HUDEP-2 (cell line): ENCODE results near the gene TREML1.
"Not testable (repeated sequence)": the region's sequence is repeated elsewhere in the genome, so short reads cannot be mapped to it uniquely, and the experiment has no call there.

Source experiments
- DNase-seq, 76 experiments: peaks; one replicate each; lab custom pipeline; 2025; ENCODE audit not compliant: unreplicated experiment in 76 of 76; lab: John Stamatoyannopoulos, UW

Gene TREML1, protein sequence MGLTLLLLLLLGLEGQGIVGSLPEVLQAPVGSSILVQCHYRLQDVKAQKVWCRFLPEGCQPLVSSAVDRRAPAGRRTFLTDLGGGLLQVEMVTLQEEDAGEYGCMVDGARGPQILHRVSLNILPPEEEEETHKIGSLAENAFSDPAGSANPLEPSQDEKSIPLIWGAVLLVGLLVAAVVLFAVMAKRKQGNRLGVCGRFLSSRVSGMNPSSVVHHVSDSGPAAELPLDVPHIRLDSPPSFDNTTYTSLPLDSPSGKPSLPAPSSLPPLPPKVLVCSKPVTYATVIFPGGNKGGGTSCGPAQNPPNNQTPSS

GRCh38 chr6:41153992-41154625, at the start of gene TREML1:
Gene TREML1 (minus strand): TSS chr6:41154347. CDS start chr6:41154288, 59 bp downstream.
- no peak for DNase-seq

GRCh38 chr6:41201764-41202173, 47.6 kb upstream of the TREML1 start:
- DNase-seq, result peak in 2 of 76 experiments; percentile 3 to 35

- peak in 21 of 76 experiments; percentile 7 to 55 (median 24) for DNase-seq
Measured at GRCh38 chr6:41200901-41201763, 47.0 kb upstream of the TREML1 start, which contains the start of gene TREML2. Gene TREML2 (minus strand): TSS chr6:41201149. CDS start chr6:41201008, 141 bp downstream.

GRCh38 chr6:41200296-41200900, 46.3 kb upstream of the TREML1 start:
- peak in 34 of 76 experiments; percentile 5 to 66 (median 35) for DNase-seq

GRCh38 chr6:41199552-41200246, 45.6 kb upstream of the TREML1 start:
- peak in 10 of 76 experiments; percentile 4 to 32 (median 15) for DNase-seq

DNA sequence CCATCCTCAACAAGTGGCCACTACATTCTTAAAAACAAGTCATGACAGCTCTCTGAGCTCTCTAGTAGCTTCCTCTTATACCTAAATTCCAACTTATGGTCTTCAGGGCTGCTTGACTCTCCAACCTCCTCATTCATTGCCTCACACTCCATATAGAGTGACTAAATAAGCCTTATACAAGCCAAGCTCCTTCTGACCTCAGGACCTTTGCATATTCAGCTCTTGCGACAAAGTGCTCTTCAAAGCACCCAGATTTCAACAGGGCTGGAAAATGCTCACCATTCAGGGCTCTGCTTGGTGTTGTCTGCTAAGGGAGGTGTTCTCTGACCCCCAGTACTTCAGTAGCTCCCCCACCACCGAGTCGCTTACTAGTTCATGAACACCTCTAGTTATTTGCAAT, 43.1 kb upstream of the TREML1 start:
- no peak for DNase-seq

GRCh38 chr6:41194386-41194785, 40.2 kb upstream of the TREML1 start:
- DNase-seq, result no peak

DNA sequence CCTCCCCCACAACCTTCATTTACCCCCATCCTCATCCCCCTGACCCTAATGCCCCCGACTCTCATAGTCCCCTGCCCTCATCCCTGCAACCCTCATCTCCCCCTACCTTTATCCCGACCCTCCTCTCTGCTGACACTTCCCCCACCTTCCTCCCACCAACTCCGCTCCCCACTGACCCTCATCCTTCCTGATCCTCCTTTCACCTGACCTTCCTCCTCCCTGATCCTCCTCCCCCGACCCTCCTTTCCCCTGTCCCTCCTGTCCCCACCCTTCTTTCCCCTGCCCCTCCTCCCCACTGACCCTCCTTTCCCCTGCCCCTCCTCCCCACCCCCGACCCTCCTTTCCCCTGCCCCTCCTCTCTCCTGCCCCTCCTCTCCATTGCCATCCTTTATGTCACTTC, 39.7 kb upstream of the TREML1 start:
- no peak for DNase-seq

DNA sequence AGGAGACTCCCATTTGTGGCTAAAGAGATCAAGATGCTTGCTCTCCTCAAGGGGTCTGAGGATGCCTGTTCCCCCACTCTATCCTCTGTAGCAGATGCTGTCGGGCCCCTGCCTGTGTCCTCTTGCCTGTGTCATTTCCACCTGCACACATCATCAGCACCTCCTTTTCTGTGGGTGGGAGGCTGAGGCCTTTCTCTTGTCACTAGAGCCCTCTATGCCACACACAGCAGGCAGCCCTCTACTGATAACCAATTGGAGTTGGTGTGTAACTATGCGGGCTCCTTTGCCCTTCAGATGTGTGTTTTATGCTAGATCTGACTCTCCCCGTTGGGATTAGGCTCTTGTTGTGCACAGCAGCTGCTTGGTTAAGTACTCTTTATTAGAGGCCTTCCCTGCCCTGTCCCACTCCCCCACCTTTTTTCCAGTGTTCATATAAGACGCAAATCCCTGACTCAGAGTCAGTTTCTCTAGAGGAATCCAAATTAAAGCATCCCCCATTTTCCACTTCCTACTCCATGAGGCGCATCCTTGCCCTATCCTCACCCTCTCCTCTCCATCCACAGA, 39.1 kb upstream of the TREML1 start:
- DNase-seq, result no peak

DNA sequence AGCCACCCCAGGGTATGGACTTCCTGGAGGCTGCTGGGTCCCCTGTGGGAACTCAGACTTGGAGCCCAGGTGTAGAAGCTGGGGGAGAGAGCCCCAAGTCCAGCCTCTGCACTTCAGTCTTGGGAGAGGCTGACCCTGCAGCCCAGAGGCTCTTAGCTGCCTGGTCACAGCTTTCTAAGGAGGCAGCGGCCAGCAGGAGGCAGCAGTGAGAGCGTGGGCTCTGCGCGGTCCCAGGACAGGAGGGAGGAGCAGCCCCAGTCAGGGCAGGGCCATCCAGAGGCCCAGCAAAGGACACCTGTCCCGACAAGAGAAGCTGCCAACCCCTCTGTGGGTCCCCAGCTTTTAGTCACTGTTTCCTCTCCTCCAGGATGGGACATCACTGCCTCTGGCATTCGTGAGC, 37.4 kb upstream of the TREML1 start:
- DNase-seq, result peak in 27 of 76 experiments; percentile 6 to 53 (median 33)

DNA sequence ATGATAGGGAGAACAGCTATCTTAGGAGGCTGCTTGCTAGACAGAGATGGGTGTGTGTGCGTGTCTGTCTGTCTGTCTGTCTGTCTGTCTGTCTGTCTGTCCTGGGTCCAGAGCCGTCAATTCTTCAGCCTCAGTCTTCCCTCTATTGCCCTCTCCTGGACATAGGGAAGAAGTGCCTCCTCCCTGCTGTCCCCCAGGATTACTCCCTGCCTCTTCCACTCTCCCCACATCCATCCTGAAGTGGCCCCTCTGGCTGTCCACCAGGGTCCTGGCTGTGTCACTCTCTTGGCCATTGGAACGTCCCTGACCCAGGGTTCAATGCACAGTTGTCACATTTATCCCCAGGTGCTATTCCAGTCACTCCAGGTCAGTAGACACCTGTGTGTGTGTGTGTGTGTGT, 36.6 kb upstream of the TREML1 start:
- no peak for DNase-seq

DNA sequence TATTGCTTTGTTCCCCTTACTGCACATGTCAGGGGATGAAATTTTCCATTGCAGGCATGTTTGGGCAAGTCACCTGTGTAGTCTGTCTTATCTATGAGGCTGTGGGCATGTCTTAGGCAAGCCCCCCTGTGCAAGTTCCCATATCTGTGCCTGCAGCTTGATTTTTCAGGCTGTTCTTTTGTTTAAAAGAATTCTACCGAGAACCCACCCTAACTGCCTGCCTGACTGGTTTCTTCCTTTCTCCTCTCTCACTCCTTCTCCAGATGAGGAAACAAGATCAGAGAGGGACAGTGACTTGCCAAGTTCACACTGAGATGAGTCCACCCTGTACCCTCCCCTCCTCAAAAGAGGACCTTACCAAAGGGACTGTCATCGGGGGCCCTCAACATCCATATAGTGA, 35.8 kb upstream of the TREML1 start:
- no peak for DNase-seq

DNA sequence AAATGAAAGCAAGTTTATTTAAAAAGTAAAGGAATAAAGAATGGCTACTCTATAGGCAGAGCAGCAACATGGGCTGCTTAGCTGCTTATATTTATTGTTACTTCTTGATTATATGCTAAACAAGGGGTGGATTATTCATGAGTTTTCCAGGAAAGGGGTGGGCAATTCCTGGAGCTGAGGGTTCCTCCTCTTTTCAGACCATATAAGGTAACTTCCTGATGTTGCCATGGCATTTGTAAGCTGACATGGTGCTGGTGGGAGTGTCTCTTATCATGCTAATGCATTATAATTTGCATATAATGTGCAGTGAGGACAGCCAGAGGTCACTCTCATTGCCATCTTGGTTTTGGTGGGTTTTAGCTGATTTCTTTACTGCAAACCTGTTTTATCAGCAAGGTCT, 34.9 kb upstream of the TREML1 start:
- not testable (repeated sequence) for DNase-seq

DNA sequence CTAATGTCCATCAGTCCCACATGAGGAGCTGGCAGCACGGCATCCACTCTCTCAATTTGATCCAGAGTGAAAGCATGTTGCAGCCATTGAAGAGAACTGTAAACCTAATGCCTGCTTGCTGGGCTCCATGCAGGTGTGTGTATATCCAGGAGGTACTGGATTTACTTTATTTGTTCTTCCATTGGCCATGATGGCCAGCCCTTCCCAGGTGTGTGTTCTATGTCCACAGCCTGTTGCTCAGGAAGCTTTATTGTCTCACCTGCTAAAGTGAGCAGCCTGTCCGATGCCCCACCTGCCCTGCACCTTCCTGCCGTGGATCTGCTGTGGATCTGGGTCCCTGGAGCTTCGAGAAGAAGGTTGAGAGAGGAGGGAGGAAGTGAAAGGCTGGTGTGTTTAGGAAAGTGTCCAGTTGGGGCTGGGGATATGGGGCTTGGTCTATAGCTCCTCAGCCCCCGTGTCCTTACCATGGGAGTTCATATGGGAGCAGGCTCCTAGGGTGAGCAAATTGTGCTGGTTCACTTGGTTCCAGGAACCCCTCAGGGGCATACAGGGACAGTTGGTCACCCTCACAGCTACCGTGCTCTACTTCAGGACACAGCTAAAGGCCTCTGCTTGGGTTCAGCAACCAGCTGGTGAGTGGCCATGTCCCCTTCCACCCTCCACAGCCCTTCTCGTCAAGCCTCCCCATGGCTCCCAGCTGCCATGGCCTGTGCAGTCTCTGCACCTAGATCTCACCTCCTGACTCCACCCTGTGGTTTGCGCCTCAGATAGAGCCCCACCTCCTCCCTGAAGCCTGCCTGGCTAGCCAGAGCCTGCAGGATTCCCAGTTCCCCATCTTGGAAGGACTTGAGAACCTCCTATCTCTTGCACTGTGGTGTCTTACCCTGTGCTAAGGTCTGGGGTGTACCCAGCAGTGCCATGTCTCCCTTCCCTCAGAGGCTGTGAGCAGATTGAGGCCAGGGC, 34.1 kb upstream of the TREML1 start:
- no peak for DNase-seq

DNA sequence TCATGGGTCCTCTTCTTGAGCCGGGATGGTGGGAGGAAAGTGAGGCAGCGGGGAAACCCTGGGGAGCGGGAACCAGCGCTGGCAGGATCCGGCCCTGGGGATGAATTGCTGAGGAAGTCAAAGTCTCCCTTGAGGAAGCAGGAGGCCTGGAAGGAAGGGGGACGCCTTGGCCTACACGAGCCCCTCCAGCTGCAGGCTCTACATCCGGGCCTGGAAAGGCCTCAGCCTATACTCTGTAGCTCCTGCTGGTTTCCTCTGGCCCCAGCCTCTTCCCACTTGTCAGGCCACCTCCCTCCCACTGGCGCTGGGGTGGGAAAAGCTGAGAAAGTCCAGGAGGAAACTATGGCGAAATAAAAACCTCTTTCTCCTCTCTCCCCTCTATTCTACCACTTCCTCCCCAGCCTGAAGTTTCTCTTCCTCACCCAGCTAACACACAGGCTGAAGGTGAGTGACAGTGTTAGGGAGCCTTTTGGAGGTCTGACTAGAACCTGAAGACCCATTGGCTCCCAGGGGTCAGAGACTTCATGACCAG, 31.9 kb upstream of the TREML1 start:
- DNase-seq, result no peak

DNA sequence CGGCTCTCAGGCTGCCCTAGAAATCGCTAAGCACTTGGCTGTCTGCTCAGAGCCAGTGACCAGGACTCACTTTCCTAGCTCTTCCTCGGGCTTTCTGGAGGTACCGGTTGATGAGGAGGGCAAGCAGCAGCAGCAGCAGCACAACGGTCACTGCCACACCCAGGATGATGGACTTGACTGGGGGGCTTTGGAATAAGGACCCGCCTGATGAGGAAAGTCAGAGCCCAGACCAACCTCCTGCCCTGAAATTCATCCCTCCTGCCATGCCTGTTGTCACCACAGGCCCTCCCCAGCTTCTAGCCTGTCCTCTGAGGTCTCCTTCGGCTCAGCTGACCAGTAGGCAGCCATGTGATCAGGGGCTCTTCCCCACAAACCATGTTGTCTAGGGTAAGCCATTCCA, 30.6 kb upstream of the TREML1 start:
- no peak for DNase-seq

- DNase-seq, result peak in 58 of 76 experiments; percentile 14 to 72 (median 46)
Measured at GRCh38 chr6:41182069-41183034, 28.2 kb upstream of the TREML1 start.
